VCaP (cell line): ENCODE data around the gene SIGLEC1.
A peak's percentile ranks its signal among the peaks of the same experiment; 100 is the strongest.

Experiments used
- H3K27ac ChIP-seq: fragments of 450-650 bp; 2 replicates; pipeline ENCODE4 v1.5.1; 2017
- CTCF ChIP-seq: fragments of 450-650 bp; conservative IDR thresholded peaks from 2 replicates; pipeline ENCODE4 v1.5.1; 2017; ENCODE audit warnings: mild to moderate bottlenecking, moderate library complexity

The SIGLEC1 gene

GRCh38 chr20:3755269-3755668 is 42.9 kb upstream of the SIGLEC1 start:
- no peak overlapping the region for H3K27ac ChIP-seq
- no peak for TF ChIP-seq CTCF

- H3K27ac ChIP-seq, result no peak overlapping the region
- TF ChIP-seq CTCF, result no peak
These were observed 41.9 kb upstream of the SIGLEC1 start for GRCh38 chr20:3754276-3754630.

GRCh38 chr20:3753501-3754275 is 41.3 kb upstream of the SIGLEC1 start:
- H3K27ac ChIP-seq, result no peak overlapping the region
- no peak for TF ChIP-seq CTCF

- H3K27ac ChIP-seq, result no peak overlapping the region
- peak; percentile 72 for TF ChIP-seq CTCF
These were observed 40.7 kb upstream of the SIGLEC1 start for GRCh38 chr20:3753098-3753497.

GRCh38 chr20:3752386-3752759 is 40.0 kb upstream of the SIGLEC1 start:
- no peak overlapping the region for H3K27ac ChIP-seq
- TF ChIP-seq CTCF, result no peak

- TF ChIP-seq CTCF, result no peak
- H3K27ac ChIP-seq, result no peak overlapping the region
These were observed 39.4 kb upstream of the SIGLEC1 start for GRCh38 chr20:3751675-3752385.

GRCh38 chr20:3751305-3751674 is 38.9 kb upstream of the SIGLEC1 start:
- H3K27ac ChIP-seq, result no peak overlapping the region
- no peak for TF ChIP-seq CTCF
